ENCODE results near the gene HSPD1.

GRCh38 chr2:197502201-197502600, 2.6 kb upstream of the HSPD1 start:
- TF ChIP-seq POLR2AphosphoS5 (IDR thresholded peaks at IDR 0.05; ENCODE audit: low read depth, low read length) (no peak), POLR2A (IDR thresholded peaks at IDR 0.05; ENCODE audit: low read depth, low read length) (no peak), TAF1 (IDR thresholded peaks at IDR 0.05; ENCODE audit: low read depth, low read length) (no peak), SPI1 (IDR thresholded peaks at IDR 0.05; ENCODE audit: low read depth, low read length) (no peak), PAX5 (IDR thresholded peaks at IDR 0.05; ENCODE audit: insufficient read depth, low read length, severe bottlenecking) (no peak)
